ENCODE data around the gene NR6A1. TPM values are rescaled to one million over a fixed set of nuclear protein-coding genes. Genes with fewer than 3 reads are reported as not detected.

The NR6A1 gene
- total and polyA plus RNA-seq, 11 donors, result 0.65 to 5.7 (median 1.6) TPM

DNA sequence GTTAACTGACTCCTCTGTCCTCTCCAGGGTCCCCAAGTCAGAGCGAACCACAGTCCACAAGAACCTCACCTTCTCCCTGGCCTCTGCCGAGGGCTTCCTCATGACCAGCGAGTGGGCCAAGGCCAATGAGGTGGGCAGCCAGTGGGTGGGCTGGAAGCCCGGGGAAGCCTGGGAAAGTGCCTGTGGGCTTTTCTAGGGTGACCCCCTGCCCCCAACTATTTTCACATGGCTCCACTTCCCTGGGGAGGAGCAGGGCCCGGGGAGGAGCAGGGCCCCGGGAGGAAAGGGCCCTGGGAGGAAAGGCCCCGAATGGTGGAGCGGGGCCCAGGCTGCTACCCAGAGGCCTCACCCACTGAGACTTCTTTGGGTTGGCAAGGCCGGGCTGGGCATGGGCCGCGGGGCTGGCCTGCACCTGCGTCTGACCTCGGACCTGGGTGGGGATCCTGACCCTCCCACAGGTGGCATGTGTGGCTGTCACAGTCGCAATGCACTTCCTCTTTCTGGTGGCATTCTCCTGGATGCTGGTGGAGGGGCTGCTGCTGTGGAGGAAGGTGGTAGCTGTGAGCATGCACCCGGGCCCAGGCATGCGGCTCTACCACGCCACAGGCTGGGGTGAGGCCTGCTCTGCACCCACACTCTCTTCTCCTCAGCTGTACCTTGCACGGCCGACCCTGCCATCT is 302.9 kb downstream of the NR6A1 start:
- H3K27me3 ChIP-seq, result peaks cover 0 to 22% (median 0%) of the 10 kb centered on the region in 9 donors
- DNase-seq (peak in 2 of 5 donors; percentile 5 to 30), ATAC-seq (no peak)

DNA sequence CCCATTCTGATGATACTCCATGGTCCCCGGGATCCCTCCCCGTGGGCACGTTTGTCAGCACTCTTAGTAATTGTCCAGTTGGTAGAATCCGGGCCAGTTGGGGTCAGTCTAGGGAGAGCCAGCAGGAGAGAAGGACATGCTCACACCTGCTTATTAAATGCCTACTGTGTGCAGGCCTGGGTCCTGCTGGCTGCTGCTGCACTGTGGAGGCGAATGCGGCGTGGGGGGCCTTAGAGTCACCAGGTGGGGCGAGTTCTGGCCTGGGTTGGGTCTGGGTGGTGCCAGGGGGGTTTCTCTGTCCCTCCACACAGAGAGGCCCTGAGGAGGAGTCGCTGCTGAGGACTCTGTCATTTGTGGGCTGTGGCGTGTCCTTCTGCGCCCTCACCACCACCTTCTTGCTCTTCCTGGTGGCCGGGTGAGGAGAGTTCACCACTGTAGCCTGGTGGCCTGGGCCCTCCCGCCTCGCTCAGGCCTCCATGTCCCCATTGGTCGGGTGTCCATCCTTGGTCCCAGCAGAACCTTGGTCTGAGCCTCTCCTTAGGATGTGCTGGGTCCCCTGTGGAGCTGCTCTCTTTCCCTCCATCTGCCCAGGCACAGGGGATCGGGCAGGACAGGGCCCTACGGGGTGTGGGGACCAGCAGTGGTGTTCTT is 303.6 kb downstream of the NR6A1 start:
- H3K27me3 ChIP-seq, result peaks cover 0 to 22% (median 0%) of the 10 kb centered on the region in 9 donors
- TF ChIP-seq CTCF (IDR thresholded peaks at IDR 0.05) (no peak), POLR2A (IDR thresholded peaks at IDR 0.05) (no peak)
- H3K9me3 ChIP-seq, result peaks cover 0 to 6% (median 0%) of the 10 kb centered on the region in 12 donors
- peak in 2 of 5 donors; percentile 10 to 23 for DNase-seq
- intact Hi-C loops (cut with DNase I), result no loop called here
- 87 to 92% (median 91%) methylated on average over 16 to 17 of the region's 17 CpGs for WGBS, 4 donors
- no peaks in the 10 kb centered on the region for H3K36me3 ChIP-seq
- H3K4me3 ChIP-seq, result no peak overlapping the region
- no peaks in the 10 kb centered on the region for H3K4me1 ChIP-seq
- H3K27ac ChIP-seq, result no peak overlapping the region
- ATAC-seq, result no peak

More for the DNA sequence above, 302.9 kb downstream of the NR6A1 start:
- 85 to 92% (median 89%) methylated on average over 12 to 19 of the region's 19 CpGs for WGBS, 4 donors
- Histone ChIP-seq H3K4me1 (no peaks in the 10 kb centered on the region), H3K9me3 (peaks cover 0 to 6% (median 0%) of the 10 kb centered on the region in 12 donors), H3K27ac (no peak overlapping the region), H3K36me3 (no peaks in the 10 kb centered on the region), H3K4me3 (no peak overlapping the region)
- intact Hi-C loops (cut with DNase I), result no loop called here
- TF ChIP-seq CTCF (IDR thresholded peaks at IDR 0.05) (no peak), POLR2A (IDR thresholded peaks at IDR 0.05) (no peak)

Small RNA genes within 50 kb of the gene (microRNA-seq; reads per million reads assigned to microRNA genes)
- gene MIR181A2, result 515 to 1,814 (median 791) reads per million in 4 donors
- gene MIR181B2, result 151 to 1,174 (median 403) reads per million in 4 donors

Other genes with a start within 250 kb of the NR6A1 start
- gene OLFML2A, start 5.8 kb upstream of the NR6A1 start, total RNA-seq, result 10 to 100 TPM; 15.5 to 71.1 (median 37.3) TPM
- gene OLFML2A, start 5.8 kb upstream of the NR6A1 start, polyA plus RNA-seq, result 1 to 10 TPM; 8.5 to 9.9 TPM
- not detected for gene WDR38, start 82.1 kb upstream of the NR6A1 start, total RNA-seq
- gene WDR38, start 82.1 kb upstream of the NR6A1 start, polyA plus RNA-seq, result under 1 TPM; 0.07 to 0.15 TPM
- 1,000 to 10,000 TPM in 3 of 9 donors, 100 to 1,000 TPM in 6; 600 to 1,072 (median 736) TPM for gene RPL35, start 90.6 kb upstream of the NR6A1 start, total RNA-seq
- gene RPL35, start 90.6 kb upstream of the NR6A1 start, polyA plus RNA-seq, result 1,000 to 10,000 TPM; 2,555 to 3,054 TPM
- 10 to 100 TPM; 27.0 to 56.7 (median 38.3) TPM for gene ARPC5L, start 90.8 kb upstream of the NR6A1 start, total RNA-seq
- 100 to 1,000 TPM in 1 of 2 donors, 10 to 100 TPM in 1; 39.7 to 102 TPM for gene ARPC5L, start 90.8 kb upstream of the NR6A1 start, polyA plus RNA-seq
- gene GOLGA1, start 169.8 kb upstream of the NR6A1 start, total RNA-seq, result 10 to 100 TPM; 13.9 to 22.9 (median 19.4) TPM
- 10 to 100 TPM in 1 of 2 donors, 1 to 10 TPM in 1; 5.8 to 11.1 TPM for gene GOLGA1, start 169.8 kb upstream of the NR6A1 start, polyA plus RNA-seq